Coronary artery (tissue), 2 donors: ENCODE measurements around the gene MTUS2.

Experiments used
- DNase-seq: peaks from one replicate; pipeline ENCODE4 v3.0.0-alpha.2; 2017; ENCODE audit warnings: low spot score
- H3K27ac ChIP-seq, 2 donors: fragments of 200-600 bp; sonication (generic); one replicate each; pipeline ENCODE4 v1.5.1; 2016 to 2019
- H3K4me3 ChIP-seq: fragments of 200-600 bp; sonication (generic); 2 replicates; pipeline ENCODE4 v1.5.1; 2016; ENCODE audit warnings: mild to moderate bottlenecking, moderate library complexity
- CTCF ChIP-seq: fragments of 200-600 bp; sonication (generic); IDR thresholded peaks from one replicate; pipeline ENCODE4 v1.5.1; 2019; ENCODE audit warnings: antibody characterized with exemption

The MTUS2 gene

GRCh38 chr13:29476046-29476445 lies 655.9 kb downstream of the MTUS2 start:
- DNase-seq = no peak
- H3K4me3 ChIP-seq = no peak overlapping the region
- no peak for TF ChIP-seq CTCF
- no peak overlapping the region for H3K27ac ChIP-seq

GRCh38 chr13:29479716-29480492 lies 659.8 kb downstream of the MTUS2 start:
- Histone ChIP-seq H3K27ac (no peak overlapping the region), H3K4me3 (no peak overlapping the region)
- no peak for DNase-seq
- no peak for TF ChIP-seq CTCF

GRCh38 chr13:29480893-29481525 lies 660.9 kb downstream of the MTUS2 start:
- no peak for TF ChIP-seq CTCF
- no peak overlapping the region for H3K27ac ChIP-seq
- no peak for DNase-seq
- no peak overlapping the region for H3K4me3 ChIP-seq

GRCh38 chr13:29481603-29482002 lies 661.5 kb downstream of the MTUS2 start:
- no peak overlapping the region for H3K4me3 ChIP-seq
- DNase-seq = no peak
- TF ChIP-seq CTCF = no peak
- no peak overlapping the region for H3K27ac ChIP-seq

- no peak for DNase-seq
- H3K4me3 ChIP-seq = no peak overlapping the region
- no peak overlapping the region for H3K27ac ChIP-seq
- no peak for TF ChIP-seq CTCF
Measured at GRCh38 chr13:29482504-29482903, 662.4 kb downstream of the MTUS2 start.

GRCh38 chr13:29483211-29483610 lies 663.1 kb downstream of the MTUS2 start:
- TF ChIP-seq CTCF = no peak
- Histone ChIP-seq H3K27ac (no peak overlapping the region), H3K4me3 (no peak overlapping the region)
- no peak for DNase-seq

GRCh38 chr13:29483623-29484022 lies 663.5 kb downstream of the MTUS2 start:
- TF ChIP-seq CTCF = no peak
- H3K4me3 ChIP-seq = no peak overlapping the region
- no peak for DNase-seq
- H3K27ac ChIP-seq = no peak overlapping the region
